NCI-H2107 treated with DMSO at 0.1 percent for 48 hours (cell line): ENCODE measurements around the gene CDC14B.
"Not testable (repeated sequence)": the region's sequence is repeated elsewhere in the genome, so short reads cannot be mapped to it uniquely, and the experiment has no call there.

Source experiments
- DNase-seq: peaks from one replicate; lab custom pipeline; 2025; ENCODE audit not compliant: unreplicated experiment; lab: John Stamatoyannopoulos, UW

Gene CDC14B

DNA sequence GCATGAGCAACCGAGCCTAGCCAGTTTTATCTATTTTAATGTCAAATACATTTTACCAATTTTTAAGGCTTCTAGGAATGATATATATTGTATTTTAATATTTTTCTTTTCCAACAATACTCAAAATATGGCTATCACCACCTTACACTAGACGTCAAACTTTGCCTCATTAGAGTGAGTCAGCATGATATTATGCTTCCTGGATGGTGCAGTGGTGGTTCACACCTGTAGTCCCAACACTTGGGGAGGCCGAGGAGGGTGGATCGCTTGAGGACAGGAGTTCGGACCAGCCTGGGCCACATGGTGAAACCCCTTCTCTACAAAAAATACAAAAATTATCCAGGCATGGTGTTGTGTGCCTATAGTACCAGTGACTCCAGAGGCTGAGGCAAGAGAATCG, 7.3 kb upstream of the CDC14B start:
- DNase-seq, result no peak

DNA sequence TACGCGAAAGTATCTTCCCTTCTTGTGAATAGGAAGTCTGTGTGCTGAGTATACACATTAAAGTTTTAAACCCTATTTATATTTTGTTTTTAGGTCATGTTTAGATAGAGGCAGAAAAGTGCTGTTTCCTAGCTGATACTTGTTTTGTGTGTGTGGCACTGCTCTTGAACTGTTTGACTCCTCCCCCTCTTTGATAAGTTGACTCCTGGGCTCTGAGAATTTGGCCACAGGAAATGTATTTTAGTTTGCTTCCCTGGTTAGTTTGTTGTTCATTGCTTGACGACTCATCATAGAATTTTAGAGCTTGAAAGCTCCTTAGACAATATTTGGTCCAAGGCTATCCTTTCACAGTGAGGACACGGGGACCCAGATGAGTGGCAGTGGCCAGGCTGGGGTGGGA, 2.0 kb upstream of the CDC14B start:
- no peak for DNase-seq

DNA sequence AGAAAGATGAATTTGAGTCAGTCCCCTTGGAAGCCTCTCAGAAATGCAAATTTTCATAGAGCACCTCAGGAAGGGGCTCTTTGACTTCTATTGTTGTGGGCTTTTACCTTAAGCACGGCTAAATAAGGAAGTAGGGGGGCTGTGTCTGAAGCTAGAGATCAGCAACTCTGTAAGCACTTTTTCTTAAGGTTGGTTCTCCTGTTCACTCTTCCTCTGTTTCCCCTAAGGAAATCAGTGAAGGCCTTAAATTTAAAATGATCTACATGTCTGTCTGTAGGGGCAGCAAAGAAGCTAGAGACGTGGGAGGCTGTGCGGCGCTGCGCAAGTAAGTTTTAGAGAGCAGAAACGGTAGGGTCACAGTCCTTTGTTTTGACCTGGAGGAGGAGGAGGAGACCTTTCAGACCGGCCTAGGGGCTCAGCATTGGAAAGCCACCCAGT, 1.2 kb upstream of the CDC14B start:
- DNase-seq, result no peak

DNA sequence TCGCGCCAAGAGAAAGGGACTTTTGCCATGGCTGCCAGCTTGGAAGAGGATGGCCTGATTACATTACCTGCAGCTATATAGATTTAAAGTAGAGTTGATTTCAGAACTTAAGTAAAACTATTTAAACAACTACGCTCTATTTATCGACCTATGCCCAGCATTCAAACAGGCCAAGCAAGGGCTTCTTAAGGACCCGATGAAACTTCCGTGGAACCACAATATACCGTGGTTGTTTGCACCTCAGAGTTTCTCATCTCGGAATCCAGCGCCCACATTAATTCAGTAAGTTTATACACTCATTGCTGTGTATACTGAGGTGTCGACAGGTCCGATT, 505 bp upstream of the CDC14B start:
- no peak for DNase-seq

DNA sequence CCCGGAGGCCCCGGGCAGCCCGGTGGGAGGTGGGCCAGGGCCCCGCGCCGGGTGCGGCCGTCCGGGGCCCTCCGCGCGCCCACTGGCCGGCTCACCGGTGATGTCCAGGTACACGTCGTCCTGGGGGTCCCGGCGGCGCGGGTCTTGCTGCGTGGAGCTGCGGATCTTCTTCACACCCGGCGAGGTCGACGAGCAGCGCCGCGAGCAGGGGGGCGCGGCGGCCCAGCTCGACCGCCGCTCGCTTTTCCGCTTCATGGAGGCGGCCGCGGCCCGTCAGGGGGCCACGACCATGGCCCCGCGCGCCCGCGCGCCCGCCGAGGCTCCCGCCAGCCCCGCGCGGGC, 548 bp downstream of the CDC14B start:
- DNase-seq, result no peak

DNA sequence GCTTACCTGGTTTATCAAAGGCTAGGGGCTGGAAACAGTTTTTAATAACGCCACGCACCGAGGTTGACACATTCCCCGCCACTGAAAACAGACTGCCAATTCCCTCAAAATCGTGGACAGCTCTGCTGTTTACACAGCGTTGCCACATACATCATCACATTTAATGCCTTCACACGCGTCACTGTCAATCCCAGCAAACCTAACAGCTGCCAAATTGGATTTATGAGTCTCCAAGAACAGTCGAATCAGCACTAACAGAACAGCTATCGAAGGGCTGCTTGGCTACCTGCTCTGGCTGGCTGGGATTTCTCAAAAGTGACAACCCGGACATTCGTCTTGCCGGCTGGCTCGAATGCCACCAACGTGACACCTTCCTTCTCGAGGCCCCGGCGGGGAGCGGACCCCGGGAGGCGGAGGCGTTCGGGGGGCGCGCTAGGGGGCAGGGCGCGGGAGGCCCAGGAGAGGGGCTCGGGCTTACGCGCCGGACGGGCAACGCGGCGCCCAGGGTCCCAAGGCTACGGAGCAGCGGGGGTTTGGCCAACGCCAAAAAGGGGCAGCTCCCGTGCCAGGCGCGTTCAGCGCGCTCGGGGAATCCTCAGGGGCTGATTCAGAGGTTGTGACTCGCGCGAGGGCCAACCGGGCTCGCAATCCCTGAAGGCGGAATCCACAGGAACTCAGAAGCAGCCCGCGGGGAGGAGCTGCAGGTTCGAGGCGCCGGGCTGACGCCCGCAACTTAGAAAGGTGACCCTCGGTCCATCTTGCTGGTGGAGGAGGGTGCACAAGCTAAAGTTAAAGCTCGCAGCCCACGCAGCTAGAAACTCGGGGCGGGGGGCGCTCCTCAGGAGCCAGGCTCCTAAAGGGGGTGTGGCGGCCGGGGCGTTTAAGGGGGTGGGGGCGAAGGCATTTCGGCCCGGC, 1.2 kb downstream of the CDC14B start:
- DNase-seq, result no peak

DNA sequence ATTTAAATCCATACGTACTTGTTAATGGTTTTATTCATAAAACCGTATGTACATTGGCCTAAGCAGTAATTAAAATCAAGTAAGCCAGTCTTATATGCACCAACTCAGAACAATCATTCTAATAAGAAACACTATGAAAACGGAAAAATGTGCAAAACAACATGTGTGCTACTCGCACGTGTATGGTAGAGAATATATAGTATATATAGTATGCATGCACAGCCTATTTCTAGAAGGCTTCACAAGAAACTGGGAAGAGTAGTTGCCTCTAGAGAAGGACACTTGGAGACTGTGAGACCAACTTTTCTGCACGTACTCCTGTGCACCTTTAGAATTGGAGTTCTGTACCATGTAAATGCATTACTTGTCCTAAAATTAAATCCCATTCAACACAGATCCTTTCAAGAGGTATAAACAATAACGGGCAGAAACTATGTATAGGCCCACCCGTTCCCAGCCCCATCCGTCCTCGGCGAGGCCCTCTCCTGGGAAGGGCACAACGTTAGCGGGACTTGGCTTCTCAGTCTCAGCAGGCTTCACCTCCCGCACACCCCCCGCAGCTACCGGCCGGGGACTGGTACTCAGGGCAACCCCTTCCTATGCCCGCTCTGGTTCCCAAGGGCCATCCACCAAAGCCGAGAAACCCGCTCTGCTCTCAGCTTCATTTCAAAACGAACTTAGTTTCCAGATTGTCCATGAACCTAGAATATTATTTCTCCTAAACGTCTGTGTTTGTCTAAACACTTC, 2.0 kb downstream of the CDC14B start:
- DNase-seq, result no peak

DNA sequence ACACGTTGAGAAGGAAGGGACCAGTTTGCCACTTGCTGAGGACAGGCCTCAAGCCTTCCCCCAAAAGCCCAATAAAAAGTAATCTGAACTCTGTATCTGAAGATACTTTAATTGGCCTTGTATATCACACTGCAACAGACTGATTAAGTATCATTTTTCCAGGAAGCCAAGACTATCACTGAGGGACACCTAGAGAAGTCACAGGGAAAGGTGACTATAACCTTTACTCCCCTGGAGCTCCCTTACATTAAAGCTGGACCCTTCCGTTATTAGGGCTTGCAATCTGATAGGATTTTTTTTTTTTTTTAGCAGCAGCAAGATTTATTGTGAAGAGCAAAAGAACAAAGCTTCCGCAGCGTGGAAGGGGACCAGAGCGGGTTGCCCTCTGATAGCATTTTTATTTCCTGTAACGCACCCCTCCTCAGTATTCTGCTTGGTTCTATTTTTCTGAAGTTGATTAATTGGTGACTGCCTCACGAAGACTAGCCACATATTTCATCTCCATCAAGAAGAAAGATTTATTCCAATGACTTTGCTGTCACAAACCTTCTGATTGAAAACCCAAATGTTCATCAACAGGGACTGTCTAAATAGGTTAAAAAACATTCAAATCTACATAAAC, 2.7 kb downstream of the CDC14B start:
- DNase-seq, result no peak

DNA sequence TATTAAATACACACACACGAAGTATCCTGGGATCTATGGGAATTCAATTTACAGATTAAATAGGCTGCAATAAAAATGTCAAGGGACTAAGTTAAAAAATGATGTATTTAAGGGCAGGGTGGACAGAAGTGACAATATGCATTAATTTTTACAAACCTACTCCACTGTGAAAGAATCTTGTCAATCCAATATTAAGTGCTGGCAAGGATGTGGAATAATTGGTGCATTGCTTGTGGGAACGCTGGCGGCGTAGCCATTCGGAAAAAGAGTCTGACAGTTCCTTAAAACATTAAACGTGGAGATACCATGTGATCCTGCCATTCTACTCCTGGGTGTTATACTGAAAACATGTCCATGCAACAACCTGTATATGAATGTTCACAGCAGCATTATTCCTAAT, 4.2 kb downstream of the CDC14B start:
- no peak for DNase-seq

DNA sequence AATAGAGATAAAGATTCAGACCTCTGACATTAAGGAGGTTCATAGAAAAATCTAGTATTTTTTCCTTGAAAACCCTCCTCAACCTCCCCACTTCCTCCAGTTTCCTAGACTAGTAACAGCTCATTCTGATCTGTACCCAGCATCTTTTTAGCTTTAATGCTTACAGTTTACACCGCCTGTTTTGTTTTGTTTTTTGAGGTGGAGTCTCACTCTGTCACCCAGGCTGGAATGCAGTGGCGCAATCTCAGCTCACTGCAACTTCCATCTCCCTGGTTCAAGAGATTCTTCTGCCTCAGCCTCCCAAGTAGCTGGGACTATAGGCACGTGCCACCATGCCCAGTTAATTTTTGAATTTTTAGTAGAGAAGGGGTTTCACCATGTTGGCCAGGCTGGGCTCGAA, 5.0 kb downstream of the CDC14B start:
- not testable (repeated sequence) for DNase-seq

DNA sequence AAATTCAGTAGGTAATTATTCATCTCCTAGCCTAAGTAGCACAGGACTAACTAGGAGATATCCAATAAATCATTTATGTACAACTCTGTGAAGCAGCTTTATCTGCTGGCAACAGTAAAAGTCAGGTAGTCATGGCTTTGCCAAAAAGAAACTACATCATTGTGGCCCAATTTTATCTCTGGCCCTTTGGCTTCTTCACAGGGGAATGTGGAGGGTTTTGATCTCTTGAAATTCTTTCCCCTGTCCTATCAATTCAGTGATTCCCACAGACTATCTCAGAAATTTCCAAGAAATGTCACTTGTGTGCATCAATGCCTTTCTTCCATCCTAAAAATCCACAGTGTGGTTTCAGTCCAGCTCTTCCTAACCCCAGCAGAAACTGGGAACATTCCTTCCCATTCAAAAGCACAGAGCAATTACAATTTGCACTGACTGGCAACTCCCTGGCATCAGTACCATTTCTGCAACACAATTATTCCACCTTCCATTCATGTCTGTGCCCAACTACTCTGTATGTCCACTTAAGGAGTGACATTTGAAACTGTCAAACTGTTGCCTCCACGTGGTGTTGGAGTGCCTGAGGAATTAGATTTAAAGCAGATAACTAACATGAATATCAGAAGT, 6.6 kb downstream of the CDC14B start:
- DNase-seq, result no peak

DNA sequence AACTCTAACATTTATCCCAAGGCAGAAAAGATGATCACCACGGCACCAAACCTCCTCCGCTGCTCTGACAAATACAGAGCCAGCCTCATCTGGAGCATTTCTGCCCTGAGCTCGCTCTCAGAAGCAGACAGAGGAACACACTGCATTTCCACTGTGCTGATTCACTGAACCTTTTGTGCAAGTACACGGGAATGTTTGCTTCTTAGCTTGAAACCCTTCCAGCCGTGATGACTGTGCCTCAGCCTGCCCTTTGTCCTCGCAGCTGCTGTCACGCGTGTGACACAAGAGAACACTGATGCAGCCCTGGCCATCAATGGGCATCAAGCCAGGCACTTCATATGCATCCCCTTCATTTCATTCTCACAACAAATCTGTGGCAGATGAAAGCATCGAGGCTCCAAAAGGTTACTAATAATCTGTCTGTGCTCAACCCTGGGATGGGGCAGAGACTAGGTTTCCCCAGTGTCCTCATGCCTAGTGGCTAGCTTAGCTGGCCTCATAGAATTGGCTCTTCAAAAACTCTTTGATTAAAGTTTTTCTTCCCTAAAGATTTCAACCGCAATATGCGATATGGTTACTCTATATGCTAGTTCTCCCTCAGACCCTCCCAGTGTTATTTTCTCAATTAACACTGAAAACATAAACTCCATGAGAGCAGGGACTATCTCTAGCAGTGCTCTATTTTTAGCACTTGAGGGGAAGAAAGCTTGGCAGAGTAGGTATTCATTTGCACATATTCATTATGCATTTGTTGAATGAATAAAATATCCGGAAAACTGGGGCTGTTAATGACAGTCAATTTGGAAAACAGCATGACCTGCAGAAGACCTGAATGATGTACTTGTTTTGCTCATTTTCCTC, 7.3 kb downstream of the CDC14B start:
- no peak for DNase-seq

DNA sequence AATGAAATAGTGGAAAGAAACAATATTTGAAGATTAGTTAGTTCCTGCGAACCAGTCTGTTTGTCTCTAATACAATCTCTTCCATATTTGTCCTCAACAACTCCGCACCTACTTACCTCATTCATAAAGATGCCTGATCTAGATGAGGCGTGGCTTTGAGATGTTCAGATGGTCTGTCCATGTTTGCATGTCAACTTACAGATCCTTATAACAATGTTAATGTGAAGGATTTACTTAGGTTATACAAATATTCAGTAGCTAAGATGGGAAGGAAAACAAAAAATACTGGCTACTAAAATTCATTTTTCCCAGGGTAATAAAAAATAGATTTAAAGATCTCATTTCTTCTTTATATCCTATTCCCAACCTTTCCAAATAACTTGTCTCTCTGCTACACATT, 8.3 kb downstream of the CDC14B start:
- DNase-seq, result no peak

DNA sequence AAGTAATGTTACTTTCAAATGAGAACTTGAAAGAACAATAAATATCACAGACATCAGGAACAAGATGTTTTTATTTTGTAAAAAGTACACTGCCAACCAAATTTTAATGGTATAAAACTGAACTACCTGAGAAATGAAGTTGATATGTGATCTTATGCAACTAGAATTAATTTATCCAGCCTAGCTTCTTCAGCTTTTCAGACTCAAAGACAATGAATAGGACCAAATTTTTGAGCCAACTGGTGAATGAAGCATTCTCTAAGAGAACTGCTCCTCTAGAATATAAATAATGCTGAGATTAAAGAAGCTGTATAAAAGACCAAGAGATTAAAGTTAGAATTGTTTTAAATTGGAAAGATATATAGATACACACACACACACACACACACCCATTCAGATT, 9.9 kb downstream of the CDC14B start:
- DNase-seq, result no peak

DNA sequence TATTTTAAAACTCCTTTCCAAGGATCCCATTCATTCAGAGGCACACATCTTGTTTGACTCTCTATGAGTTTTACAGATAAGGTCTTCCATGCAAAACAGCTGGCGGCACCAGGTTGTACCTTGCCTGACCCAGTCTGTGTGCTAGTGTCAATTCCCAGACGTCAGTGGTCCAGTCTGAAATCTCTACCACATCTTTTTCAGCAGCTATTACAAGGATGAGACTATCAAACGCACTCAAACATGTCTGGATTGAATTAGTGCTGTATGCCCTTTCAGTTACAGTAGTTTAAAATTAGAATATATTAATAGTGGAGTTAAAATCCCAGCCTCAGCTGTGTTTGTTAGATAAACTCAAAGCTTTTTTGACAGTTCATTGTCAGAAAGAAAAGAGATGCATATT, 11.7 kb downstream of the CDC14B start:
- no peak for DNase-seq

DNA sequence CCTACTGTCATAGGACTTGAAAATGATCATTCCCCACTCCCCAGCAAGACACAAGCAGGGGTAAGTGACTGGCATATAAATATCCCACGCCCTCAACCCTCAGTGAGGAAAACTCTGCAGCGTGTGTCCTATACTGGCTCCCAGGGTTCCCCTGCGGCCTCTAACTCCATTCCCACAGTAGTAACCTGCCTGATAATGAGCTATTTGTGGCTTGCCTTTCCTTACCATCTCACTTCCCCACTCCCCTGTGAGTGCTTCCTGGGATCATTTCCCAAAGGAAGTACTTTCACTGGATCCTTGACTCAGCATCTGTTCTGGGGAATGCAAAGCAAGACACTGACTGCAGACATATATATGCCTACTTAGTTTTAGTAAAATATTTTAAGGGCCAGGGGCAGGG, 14.3 kb downstream of the CDC14B start:
- no peak for DNase-seq

DNA sequence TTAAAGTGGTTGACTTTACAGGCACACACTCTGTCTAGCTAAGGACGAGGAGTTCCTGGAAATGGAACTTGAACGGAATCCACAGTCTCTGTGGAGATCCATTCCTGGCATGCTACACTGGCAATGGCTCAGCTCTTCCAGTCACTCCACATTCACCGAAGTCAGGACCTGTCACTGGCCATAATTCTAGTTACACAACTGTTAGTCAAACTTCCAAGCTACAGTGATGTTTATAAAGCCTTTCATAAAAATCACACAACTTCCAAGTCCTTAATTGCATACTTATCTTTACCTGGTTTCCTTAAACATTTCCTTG, 15.7 kb downstream of the CDC14B start:
- no peak for DNase-seq

DNA sequence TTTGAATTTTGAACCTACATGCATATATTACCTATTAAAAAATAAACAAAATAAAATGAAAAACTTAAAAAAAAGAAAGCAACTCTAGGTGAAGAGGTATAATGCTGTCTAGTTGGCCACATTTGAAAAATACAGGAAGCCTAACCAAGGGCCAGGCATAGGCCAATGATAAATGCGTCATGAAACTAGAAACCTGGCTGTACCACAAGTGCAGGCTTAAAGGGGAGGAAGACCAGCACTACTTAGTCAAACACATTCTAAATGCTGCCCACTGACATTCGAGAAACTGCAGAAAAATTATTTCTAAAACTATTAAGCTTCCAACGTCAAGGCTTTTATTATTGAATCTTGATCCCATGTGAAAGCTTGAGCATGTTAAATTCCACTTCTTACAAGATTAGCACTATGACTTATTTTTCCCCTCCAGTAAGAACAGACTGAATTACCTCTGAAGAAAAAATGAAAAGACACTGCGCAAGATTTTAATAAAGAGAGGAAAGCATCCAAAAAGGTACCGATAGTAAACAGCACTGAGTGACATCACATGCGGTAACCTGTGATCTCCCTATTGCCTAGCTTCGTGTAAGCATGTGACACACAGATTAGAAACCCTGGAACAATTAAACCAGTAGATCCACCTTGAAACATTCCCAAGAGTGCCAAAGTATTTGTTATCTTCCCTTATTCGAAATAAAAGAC, 16.2 kb downstream of the CDC14B start:
- DNase-seq, result no peak

DNA sequence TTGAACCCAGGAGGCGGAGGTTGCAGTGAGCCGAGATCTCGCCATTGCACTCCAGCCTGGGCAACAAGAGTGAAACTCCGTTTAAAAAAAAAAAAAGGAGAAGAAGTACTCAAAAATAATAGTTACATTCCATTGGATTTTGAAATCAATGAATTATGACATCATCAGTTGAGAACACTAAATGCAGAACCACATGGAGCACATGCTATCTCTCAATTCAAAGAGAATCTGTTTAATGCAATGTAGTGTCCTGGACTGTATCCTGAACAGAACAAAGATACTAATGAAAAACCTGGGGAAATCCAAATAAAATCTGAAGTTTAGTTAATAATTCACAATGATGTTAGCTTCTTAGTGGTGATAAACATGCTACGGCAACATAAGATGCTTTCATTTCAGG, 20.3 kb downstream of the CDC14B start:
- DNase-seq, result no peak

DNA sequence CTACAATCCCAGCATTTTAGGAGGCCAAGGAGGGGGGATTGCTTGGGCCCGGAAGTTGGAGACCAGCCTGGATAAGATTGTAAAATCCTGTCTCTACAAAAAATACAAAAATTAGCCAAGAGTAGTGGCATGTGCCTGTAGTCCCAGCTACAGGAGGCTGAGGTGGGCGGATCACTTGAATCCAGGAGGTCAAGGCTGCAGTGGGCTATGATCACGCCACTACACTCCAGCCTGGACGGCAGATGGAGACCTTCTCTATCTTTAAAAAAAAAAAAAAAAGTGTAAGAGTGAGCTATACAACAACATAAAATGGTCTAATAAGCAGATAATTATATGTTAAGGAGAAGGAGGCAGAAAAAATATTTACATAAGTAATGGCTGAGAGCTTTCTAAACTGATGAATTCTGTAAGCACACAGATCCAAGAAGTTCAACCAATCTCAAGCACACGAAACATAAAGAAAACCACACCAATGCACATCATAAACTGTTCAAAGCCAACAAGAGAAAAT, 23.0 kb downstream of the CDC14B start:
- no peak for DNase-seq
